ENCODE measurements around the gene CPVL.

GRCh38 chr7:28993371-28993770 is 153.0 kb downstream of the CPVL start:
- no peak for TF ChIP-seq CTCF (conservative IDR thresholded peaks at IDR 0.05; ENCODE audit: low read depth, low read length)
- TF ChIP-seq EZH2 (IDR thresholded peaks at IDR 0.05; ENCODE audit: borderline replicate concordance, low read depth, low read length, poor library complexity, severe bottlenecking) = no peak
